GM18873 (cell line): ENCODE data around the gene SKAP1.

ENCODE experiments used
- ATAC-seq: cut with Tn5 transposase; IDR thresholded peaks from one replicate; pipeline ENCODE4 v1.9.1; 2021; ENCODE audit warnings: mild to moderate bottlenecking, moderate library complexity, moderate number of reproducible peaks; ENCODE audit not compliant: unreplicated experiment, low FRiP score

The SKAP1 gene

DNA sequence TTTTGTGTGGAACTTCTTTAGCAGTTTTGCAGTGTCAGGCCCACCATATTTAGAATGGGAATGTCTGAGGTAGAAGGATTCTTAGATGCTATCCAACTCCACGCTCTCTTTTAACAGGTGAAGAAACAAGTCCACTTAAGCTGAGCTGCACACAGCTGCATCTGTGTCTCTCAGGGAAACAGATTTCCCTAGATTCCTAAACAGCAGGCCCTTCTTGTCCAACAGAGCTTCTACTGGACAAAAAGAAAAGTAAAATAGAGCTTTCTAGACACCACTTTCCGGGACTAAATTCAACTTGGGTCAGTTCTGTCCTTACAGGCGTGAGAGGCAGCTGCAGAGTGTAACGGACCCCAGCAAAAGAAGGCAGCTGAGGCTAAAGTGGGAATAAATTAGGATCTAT, 270.8 kb downstream of the SKAP1 start:
- ATAC-seq: no peak

DNA sequence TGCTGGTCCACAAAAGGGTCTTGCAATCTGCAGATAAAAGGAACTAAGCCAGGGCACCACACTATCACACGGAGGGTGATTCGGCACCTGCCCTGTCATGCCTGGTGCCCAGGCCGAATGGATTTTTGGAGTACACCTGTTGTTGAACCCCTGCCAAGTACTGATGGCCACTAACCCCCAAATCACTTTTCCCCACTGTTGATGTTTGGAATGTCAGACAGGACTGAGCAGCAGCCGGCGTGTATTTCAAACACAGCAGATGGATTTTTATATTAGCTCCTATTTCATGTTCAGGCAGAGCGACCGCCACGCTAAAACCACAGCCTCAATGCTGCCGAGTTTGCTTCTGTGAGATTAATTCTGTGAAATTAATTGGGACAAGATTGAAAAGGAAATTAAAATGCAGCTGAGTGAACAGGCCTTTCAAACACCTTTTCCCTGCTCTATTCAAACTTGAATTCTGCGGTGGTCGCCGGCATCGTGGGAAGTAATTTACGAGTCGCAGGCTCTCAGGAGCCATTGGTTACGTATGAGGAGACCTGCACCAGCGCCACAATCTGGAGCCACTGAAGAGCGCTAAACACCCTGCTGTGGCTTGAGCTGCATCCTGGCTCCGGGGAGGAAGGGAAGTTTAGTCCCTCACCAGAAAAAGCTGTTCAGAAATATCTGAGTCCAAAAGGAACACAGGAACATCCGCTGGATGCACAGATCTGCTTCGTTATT, 274.0 kb downstream of the SKAP1 start:
- no peak for ATAC-seq

- ATAC-seq: no peak
Observed at GRCh38 chr17:48153691-48154358, 276.2 kb downstream of the SKAP1 start.

DNA sequence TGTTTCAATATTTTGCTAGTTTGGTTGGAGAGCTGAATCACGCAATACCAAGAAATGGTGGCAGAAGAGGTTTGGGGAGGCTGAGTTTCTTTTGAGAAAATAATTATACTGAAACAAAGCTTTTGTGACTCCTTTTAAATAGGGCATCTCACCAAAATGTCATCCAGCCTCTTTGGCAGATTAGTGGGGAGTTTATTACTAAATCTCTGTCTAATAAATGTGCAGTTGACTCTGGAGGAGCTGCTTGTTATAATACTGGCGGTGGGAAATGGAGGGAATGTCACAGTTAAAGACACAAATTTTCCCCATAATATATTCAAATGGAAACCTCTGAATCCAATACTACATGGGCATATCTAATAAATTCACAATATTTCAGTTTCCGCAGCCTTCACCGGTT, 277.7 kb downstream of the SKAP1 start:
- ATAC-seq: no peak

DNA sequence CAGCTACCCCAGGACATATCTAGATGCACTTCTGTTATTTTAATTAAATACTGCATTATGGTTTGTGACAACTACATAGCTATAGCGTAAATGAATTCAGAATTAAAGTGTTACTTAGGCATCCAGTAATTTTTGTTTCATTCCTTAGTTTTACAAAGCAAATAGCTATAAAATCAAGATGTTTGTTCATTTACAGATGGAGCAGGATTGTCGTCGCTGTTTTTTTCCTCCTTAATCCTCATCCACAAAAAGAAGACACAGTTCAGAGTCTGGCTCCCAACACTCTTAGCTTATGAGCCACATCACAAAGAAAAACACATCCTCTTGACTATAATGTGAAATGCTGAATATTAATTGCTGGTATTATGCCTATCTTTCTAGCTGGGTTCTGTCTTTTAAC, 278.8 kb downstream of the SKAP1 start:
- ATAC-seq: no peak

- ATAC-seq: no peak
Observed at GRCh38 chr17:48150597-48151001, 279.4 kb downstream of the SKAP1 start.

- no peak for ATAC-seq
Observed at GRCh38 chr17:48149787-48150463, 280.1 kb downstream of the SKAP1 start.

GRCh38 chr17:48148854-48149786, 280.9 kb downstream of the SKAP1 start:
- ATAC-seq: no peak

DNA sequence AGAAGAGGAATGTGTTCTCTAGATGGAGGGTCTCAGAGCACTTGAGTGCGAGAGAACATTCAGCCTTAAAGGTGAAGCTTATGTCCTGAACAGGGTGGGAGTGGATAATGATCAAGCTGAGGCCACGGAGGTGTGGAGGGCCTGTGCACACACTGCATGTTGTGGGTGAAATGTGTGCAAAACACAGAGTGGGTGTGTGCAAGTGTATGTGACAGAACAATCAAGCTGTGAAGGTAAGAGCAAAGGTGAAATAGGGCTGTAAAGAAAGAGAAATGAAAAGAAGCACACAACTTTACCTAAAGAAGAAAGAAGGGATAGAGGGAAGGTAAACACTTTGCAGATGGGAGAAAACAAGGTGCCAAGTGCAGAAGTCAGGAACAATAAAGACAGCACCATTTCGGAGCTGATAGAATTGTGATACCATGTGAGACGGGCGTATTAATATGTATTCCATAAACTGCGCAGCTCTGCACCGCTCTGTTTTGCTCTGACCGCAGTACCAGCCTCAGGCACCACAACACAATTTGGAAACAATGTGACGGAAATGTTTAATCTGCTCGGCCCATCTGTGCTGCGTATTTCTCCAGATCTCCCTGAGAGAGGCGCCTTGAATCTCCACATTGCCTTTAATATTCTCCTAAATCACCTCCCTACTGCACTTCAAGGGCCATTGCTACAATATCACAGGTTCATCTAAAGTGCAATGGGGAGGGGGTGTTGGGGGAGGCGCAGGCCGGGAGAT, 281.8 kb downstream of the SKAP1 start:
- no peak for ATAC-seq

DNA sequence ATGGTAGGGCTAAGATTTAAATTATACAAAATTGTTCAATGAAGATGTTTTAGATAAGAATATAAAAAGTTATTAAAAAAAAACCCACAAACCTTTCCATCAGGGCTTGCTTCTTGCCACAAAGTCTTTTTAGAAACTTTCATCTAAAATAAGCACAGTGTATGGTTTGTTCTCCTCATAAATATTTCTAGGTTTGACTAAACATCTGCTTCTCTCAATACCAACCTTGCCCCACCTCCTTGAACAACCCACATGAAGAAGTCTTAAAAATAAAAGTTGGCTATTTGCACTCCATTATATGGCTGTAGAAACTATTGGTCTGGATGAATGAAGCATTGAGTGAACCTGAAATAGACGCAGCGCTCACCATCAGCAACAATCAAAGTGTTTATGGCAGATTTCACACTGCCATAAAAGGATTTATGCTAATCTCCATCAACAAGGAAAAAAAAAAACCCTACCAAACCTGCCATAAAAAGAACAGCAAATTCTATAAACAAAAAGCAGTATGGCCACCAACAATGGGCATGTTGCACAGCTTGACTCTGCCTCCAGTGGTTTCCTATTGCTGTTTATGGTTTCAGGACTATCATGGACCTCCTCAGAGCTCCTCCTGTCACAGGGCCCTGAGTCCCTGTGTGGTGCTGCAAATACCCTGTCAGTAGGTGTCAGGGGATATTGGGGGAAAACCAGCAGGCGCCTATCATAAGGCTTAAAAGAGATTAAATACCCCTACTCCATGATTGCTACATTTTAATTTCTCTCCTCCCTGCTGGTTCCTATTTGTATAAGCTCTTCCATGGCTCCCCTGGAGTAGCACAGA, 284.8 kb downstream of the SKAP1 start:
- no peak for ATAC-seq

GRCh38 chr17:48144231-48144630, 285.8 kb downstream of the SKAP1 start:
- no peak for ATAC-seq

GRCh38 chr17:48143629-48144028, 286.4 kb downstream of the SKAP1 start:
- no peak for ATAC-seq

DNA sequence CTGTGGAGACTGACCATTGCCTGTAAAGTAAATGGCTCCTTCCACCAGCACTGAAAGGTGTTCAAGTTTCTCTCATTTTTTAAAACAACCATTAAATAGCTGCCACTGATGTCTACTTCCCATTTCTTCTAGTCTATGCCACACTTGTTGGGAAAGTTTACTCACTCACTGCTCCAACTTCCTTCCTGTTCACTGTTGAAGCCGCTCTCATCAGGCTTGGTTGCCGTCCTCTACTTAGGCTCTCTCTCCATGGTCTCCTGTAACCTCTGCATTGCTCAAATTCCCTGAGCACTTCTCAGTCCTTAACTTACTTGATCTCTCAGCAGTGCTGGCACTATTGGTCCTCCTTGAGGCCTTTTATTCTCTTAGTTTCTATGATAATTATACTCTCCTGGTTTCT, 290.1 kb downstream of the SKAP1 start:
- ATAC-seq: no peak

DNA sequence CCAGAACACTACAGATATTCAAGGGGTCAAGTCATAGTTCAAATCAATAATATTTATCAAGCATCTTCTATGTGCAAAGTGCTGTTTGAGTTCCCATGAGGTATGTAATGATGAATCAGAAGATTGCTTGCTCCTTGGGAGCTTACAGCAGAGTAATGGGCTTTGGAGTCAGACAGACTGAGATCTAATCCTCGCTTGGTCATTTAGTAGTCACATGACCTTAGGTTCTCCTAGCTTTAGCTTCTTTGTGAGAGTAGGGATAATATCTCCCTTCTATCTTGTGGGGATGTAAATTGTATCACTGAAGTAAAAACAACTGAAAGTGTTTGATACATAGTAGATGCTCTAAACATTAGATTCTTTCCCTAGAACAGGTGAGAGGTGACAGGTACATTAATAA, 292.4 kb downstream of the SKAP1 start:
- ATAC-seq: no peak

GRCh38 chr17:48134912-48135480, 295.0 kb downstream of the SKAP1 start:
- ATAC-seq: no peak

DNA sequence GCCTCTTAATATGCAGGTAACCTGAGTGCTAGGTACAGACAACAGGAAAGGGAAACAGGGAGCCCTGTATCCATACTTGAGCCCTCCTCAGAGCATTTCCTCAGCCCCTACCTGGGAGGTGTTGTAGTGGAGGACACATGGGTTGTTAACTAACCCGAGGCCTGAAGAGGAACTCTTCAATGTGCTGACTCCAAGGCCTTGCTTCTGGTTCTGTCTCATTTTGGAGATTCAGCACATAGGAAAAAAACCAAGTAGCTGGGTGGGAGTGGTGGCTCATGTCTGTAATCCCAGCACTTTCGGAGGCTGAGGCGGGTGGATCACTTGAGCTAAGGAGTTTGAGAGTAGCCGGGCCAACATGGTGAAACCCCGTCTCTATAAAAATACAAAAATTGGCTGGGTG, 297.6 kb downstream of the SKAP1 start:
- ATAC-seq: no peak

DNA sequence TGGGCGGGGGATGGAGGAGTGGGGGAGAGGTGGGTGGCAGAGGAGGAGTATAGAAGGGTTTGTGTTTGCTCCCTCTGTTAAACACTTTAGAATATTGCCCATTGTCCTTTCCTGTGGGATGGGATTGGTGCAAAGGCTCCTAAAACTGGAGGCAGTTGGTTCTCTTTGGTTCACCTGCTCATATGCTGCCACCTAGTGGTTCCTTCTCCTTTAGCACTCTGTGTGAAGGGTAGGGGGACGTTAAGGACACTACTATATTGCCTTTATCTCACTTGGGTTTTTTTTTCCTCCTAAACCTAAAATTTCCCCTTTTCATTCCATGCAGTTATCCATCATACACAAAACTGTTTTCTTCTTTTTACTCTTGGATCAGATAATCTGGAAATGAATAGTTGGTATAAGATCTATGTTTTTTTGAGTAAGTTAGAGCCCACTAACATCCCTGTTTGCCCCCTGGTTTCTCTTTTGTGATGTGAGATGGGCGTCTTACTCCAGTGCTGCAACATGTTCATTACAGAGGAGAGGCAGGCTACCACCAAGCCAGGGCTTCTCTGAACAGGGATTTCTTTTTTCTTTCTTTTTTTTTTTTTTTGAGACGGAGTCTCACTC, 298.7 kb downstream of the SKAP1 start:
- ATAC-seq: no peak

DNA sequence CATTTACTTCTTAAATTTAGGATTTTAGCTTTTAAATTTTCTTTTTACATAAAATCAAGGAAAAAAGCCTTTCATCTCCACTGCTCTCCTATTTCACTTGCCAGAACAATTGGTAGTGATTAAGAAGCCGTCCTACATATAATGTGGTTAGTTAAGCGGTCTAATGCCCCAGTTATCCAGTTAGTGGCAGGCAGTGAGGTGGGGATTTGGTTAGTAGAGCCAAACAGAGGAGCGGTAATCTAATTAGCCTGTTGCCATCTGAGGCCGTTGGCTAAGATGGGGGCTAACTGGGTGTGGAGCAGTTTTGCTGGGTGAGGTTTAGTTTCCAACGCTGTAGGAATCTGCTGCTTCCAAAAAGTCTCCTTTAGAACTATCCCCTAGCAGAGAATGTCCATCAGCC, 300.0 kb downstream of the SKAP1 start:
- no peak for ATAC-seq
